GM12878 (cell line): ENCODE results near the gene KRTAP10-10. TPM values are rescaled to one million over a fixed set of nuclear protein-coding genes. Genes with fewer than 3 reads are reported as not detected.

Experiments used
- ATAC-seq: fragments of 200-7000 bp; cut with Tn5 transposase; 3 replicates; pipeline ENCODE4 v1.9.1; 2020; ENCODE audit warnings: mild to moderate bottlenecking, moderate library complexity
- BruUV-seq: library from RNA; stranded (reverse); fragments of 400-500 nt; replicated peaks from 2 replicates; lab custom pipeline; 2021; lab: Mats Ljungman, UMichigan
- CTCF ChIA-PET: fragments of 300-600 bp; sonication (Branson Sonifier 250); formaldehyde crosslinking; extraction: SDS; loops from one replicate; lab custom pipeline; 2021; ENCODE audit warnings: inconsistent platforms; lab: Yijun Ruan, JAX
- POLR2A ChIA-PET: fragments of 350-600 bp; formaldehyde crosslinking; extraction: SDS; loops from one replicate; lab custom pipeline; 2021; ENCODE audit warnings: inconsistent platforms; lab: Charles Lee
- RAD21 ChIA-PET: fragments of 300-600 bp; sonication (Branson Sonifier 250); formaldehyde crosslinking; loops from one replicate; lab custom pipeline; 2023; ENCODE audit warnings: antibody characterized with exemption; ENCODE audit not compliant: unreplicated experiment; lab: Charles Lee
- SMC1A ChIA-PET: fragments of 300-600 bp; sonication (Branson Sonifier 250); formaldehyde crosslinking; loops from one replicate; lab custom pipeline; 2023; ENCODE audit not compliant: unreplicated experiment, uncharacterized antibody; lab: Charles Lee
- DNase-seq: peaks from one replicate; pipeline ENCODE4 v3.0.0-alpha.2; 2011; ENCODE audit warnings: low read depth, low spot score
- FAIRE-seq: peaks from 3 replicates; lab custom pipeline; 2011; peaks lifted over from hg19 to GRCh38; lab: Jason Lieb, UNC
- H2AFZ ChIP-seq: 2 replicates; pipeline ENCODE4 v1.6.0; 2011; ENCODE audit warnings: low read depth, low read length, control low read depth; ENCODE audit not compliant: control insufficient read depth
- H3K27ac ChIP-seq: 2 replicates; pipeline ENCODE4 v1.5.1; 2011; ENCODE audit warnings: control low read depth; ENCODE audit not compliant: control insufficient read depth, insufficient read depth
- H3K27me3 ChIP-seq, 2 experiments: replicated peaks in 1 of 2; 2 replicates each; pipeline versions ENCODE4 v1.6.0 to v1.6.1; 2011; ENCODE audit warnings: low read length in 1 of 2; ENCODE audit not compliant: control insufficient read depth in 2 of 2, insufficient read depth in 2 of 2
- H3K36me3 ChIP-seq, 2 experiments: 2 replicates each; pipeline ENCODE4 v1.5.1; 2011; ENCODE audit warnings: low read length in 1 of 2; ENCODE audit not compliant: control insufficient read depth in 2 of 2, insufficient read depth in 2 of 2
- H3K4me1 ChIP-seq: 2 replicates; pipeline ENCODE4 v1.6.1; 2011; ENCODE audit warnings: mild to moderate bottlenecking, low read length, moderate library complexity, mixed read lengths; ENCODE audit not compliant: control insufficient read depth, insufficient read depth
- H3K4me2 ChIP-seq: 2 replicates; pipeline ENCODE4 v1.6.0; 2011; ENCODE audit warnings: control low read depth; ENCODE audit not compliant: control insufficient read depth, insufficient read depth
- H3K4me3 ChIP-seq: fragments of 200-600 bp; sonication (generic); 2 replicates; pipeline ENCODE4 v1.5.1; 2016
- H3K79me2 ChIP-seq: 2 replicates; pipeline ENCODE4 v1.6.0; 2011; ENCODE audit warnings: low read length; ENCODE audit not compliant: control insufficient read depth, insufficient read depth
- H3K9ac ChIP-seq: 2 replicates; pipeline ENCODE4 v1.8.0; 2011; ENCODE audit warnings: low read length, control low read depth, mixed read lengths; ENCODE audit not compliant: control insufficient read depth, insufficient read depth
- H3K9me3 ChIP-seq: replicated peaks from 3 replicates; pipeline ENCODE4 v1.5.1; 2011; ENCODE audit warnings: mild to moderate bottlenecking, low read length; ENCODE audit not compliant: control insufficient read depth, insufficient read depth
- H4K20me1 ChIP-seq: 2 replicates; pipeline ENCODE4 v1.6.0; 2011; ENCODE audit not compliant: control insufficient read depth, insufficient read depth
- ATF2 ChIP-seq: IDR thresholded peaks from 2 replicates; pipeline ENCODE4 v1.6.1; 2012; ENCODE audit warnings: low read length, inconsistent platforms
- CEBPZ ChIP-seq: fragments of 150-350 bp; IDR thresholded peaks from 2 replicates; pipeline ENCODE4 v1.6.1; 2016; ENCODE audit warnings: low read depth, low read length
- ELK1 ChIP-seq: IDR thresholded peaks from 2 replicates; pipeline ENCODE4 v1.6.1; 2012; ENCODE audit warnings: low read depth, low read length, improper control_type of control experiment
- EZH2 ChIP-seq: IDR thresholded peaks from 2 replicates; pipeline ENCODE4 v1.6.1; 2012; ENCODE audit warnings: low read depth, mild to moderate bottlenecking, control low read depth, inconsistent platforms, low read length, borderline replicate concordance; ENCODE audit not compliant: control insufficient read depth
- KDM1A ChIP-seq: fragments of 200-600 bp; sonication (generic); IDR thresholded peaks from 2 replicates; pipeline ENCODE4 v1.6.1; 2016; ENCODE audit warnings: borderline replicate concordance
- MTA2 ChIP-seq: fragments of 450-650 bp; IDR thresholded peaks from 2 replicates; pipeline ENCODE4 v1.6.1; 2016; ENCODE audit warnings: low read depth, mild to moderate bottlenecking, moderate library complexity
- SMAD1 ChIP-seq: fragments of 450-650 bp; IDR thresholded peaks from 2 replicates; pipeline ENCODE4 v1.6.1; 2018; ENCODE audit warnings: mild to moderate bottlenecking, low read depth; ENCODE audit not compliant: partially characterized antibody
- TCF3 ChIP-seq: IDR thresholded peaks from 2 replicates; pipeline ENCODE4 v1.6.1; 2012; ENCODE audit warnings: low read depth, mild to moderate bottlenecking, low read length, borderline replicate concordance; ENCODE audit not compliant: insufficient read depth
- ZNF687 ChIP-seq: fragments of 450-650 bp; IDR thresholded peaks from 2 replicates; pipeline ENCODE4 v1.6.1; 2017; ENCODE audit warnings: mild to moderate bottlenecking, moderate library complexity
- WGBS: methylation state at CpG from one replicate; pipeline ENCODE4 v1.1.6; 2016; ENCODE audit warnings: low lambda C conversion rate; ENCODE audit not compliant: insufficient replicate concordance, insufficient coverage; ENCODE audit errors: missing lambda C conversion rate; 5-methylcytosine and 5-hydroxymethylcytosine counted together
- in situ Hi-C: fragments of 300-500 bp; cut with MboI; formaldehyde crosslinking; loops from 9 replicates; pipeline ENCODE4 v1.14.3; 2018; ENCODE audit warnings: mixed read lengths
- intact Hi-C: fragments of 100-400 bp; cut with micrococcal nuclease; formaldehyde crosslinking; loops from one replicate; pipeline ENCODE4 v1.14.2; 2022; ENCODE audit not compliant: unreplicated experiment
- polyA plus RNA-seq, 11 experiments: library from polyadenylated mRNA; depleted of rRNA in 4 of 11; unstranded in 6 of 11; stranded (reverse) in 5 of 11; fragments of >200 nt; fragmentation: Nextera tagmentation in 4 of 11; fragmentation: Illumina TruSeq in 1 of 11; extraction: Ambion mirVana in 4 of 11; extraction: Trizol in 1 of 11; gene quantifications; 1 replicate in 1 of 11; 2 replicates in 10 of 11; pipeline versions ENCODE4 v1.2.1 to v1.2.3, GENCODE V29; 2011 to 2016; ENCODE audit warnings: inconsistent platforms in 2 of 11, missing spikeins in 2 of 11, low read depth in 1 of 11
- total RNA-seq, 4 experiments: library from RNA; depleted of rRNA in 3 of 4; stranded (reverse); fragments of >200 nt in 3 of 4; fragmentation: Illumina TruSeq in 1 of 4; extraction: Trizol in 1 of 4; gene quantifications; 2 replicates each; pipeline versions ENCODE4 v1.2.1 to v1.2.3, GENCODE V29; 2013 to 2021
- TF ChIP-seq, protein P1 (sequence below): fragments of 150-350 bp; IDR thresholded peaks from 2 replicates; pipeline ENCODE4 v1.6.1; 2014; ENCODE audit warnings: mild to moderate bottlenecking, low read depth, low read length
- TF ChIP-seq, protein P2 (sequence below): IDR thresholded peaks from 2 replicates; pipeline ENCODE4 v1.6.1; 2011; ENCODE audit warnings: low read depth, low read length, improper control_type of control experiment, borderline replicate concordance

KRTAP10-10 gene
- total and polyA plus RNA-seq, 10 of the 15 experiments (the other 5 are each of a cell fraction or from before 2014, with no cell fraction given), result not detected

DNA sequence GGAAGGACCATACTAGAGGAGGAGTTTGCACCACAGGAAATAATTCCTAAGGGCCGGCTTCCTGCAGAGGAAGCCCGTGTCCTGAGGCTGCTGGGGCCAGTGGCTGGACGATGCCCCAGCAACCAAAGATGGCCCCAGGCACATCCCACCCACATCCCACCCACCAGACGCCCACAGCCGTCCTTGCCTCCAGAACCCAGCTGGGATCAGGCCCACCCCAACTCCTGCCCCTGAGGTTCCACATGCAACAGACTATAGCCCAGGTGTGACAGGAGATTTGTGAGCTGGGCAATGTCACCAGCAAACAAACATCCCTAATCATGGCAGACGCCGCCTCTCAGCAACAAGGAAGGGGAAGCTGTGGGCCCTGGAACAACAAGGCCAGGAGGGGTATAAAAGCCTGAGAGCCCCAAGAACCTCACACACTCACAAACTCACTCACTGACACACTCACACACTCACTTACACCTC is 10.4 kb upstream of the KRTAP10-10 start, which contains the start of gene KRTAP10-9:
Gene KRTAP10-9 (plus strand): TSS at position 421 of the 471 bp plus-strand sequence. CDS start 79 bp downstream, outside the sequence.
- Histone ChIP-seq H3K4me1 (no peaks in the 10 kb centered on the region), H3K9me3 (peaks cover 10% of the 10 kb centered on the region; the same call in 1 of the 3 replicates), H3K36me3 (no peaks in the 10 kb centered on the region), H3K4me3 (no peak within 1 kb of the TSS), H3K27ac (no peak within 1 kb of the TSS), H2AFZ (no peak within 1 kb of the TSS), H3K4me2 (no peak within 1 kb of the TSS), H3K79me2 (no peaks in the 10 kb centered on the region), H3K27me3 (no peaks in the 10 kb centered on the region), H4K20me1 (no peaks in the 10 kb centered on the region), H3K9ac (no peak within 1 kb of the TSS)
- RAD21 ChIA-PET, result no interaction called here
- CTCF ChIA-PET, result no interaction called here
- in situ Hi-C loops, result no loop called here
- intact Hi-C loops, result no loop called here
- FAIRE-seq, result no peak
- no peak for ATAC-seq
- SMC1A ChIA-PET, result no interaction called here
- 35% methylated on average over 7 of the region's 7 CpGs for WGBS
- DNase-seq, result no peak
- POLR2A ChIA-PET, result no interaction called here
- BruUV-seq, result no TSS peak
- TF ChIP-seq TCF3 (no peak), MTA2 (no peak), EZH2 (no peak), ATF2 (no peak), ELK1 (no peak), SMAD1 (no peak), CEBPZ (no peak), KDM1A (no peak), ZNF687 (no peak)
- TF ChIP-seq, protein P1, sequence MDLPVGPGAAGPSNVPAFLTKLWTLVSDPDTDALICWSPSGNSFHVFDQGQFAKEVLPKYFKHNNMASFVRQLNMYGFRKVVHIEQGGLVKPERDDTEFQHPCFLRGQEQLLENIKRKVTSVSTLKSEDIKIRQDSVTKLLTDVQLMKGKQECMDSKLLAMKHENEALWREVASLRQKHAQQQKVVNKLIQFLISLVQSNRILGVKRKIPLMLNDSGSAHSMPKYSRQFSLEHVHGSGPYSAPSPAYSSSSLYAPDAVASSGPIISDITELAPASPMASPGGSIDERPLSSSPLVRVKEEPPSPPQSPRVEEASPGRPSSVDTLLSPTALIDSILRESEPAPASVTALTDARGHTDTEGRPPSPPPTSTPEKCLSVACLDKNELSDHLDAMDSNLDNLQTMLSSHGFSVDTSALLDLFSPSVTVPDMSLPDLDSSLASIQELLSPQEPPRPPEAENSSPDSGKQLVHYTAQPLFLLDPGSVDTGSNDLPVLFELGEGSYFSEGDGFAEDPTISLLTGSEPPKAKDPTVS, result no peak
- TF ChIP-seq, protein P2, sequence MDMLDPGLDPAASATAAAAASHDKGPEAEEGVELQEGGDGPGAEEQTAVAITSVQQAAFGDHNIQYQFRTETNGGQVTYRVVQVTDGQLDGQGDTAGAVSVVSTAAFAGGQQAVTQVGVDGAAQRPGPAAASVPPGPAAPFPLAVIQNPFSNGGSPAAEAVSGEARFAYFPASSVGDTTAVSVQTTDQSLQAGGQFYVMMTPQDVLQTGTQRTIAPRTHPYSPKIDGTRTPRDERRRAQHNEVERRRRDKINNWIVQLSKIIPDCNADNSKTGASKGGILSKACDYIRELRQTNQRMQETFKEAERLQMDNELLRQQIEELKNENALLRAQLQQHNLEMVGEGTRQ, result no peak
